GM18868 (cell line): Measurements from ENCODE around the gene FOXO4.

Source experiments
- ATAC-seq: cut with Tn5 transposase; IDR thresholded peaks from one replicate; pipeline ENCODE4 v1.9.1; 2021; ENCODE audit warnings: mild to moderate bottlenecking, moderate library complexity; ENCODE audit not compliant: unreplicated experiment

FOXO4 gene

GRCh38 chrX:71098951-71099506 lies 3.4 kb downstream of the FOXO4 start:
- no peak for ATAC-seq

GRCh38 chrX:71099736-71100135 lies 4.1 kb downstream of the FOXO4 start:
- ATAC-seq = no peak

- ATAC-seq = no peak
Measured at GRCh38 chrX:71100581-71101505, 5.2 kb downstream of the FOXO4 start.

GRCh38 chrX:71102292-71102691 lies 6.6 kb downstream of the FOXO4 start:
- no peak for ATAC-seq

- peak; percentile 69 for ATAC-seq
Measured at GRCh38 chrX:71103110-71103983, 7.7 kb downstream of the FOXO4 start.

- ATAC-seq = no peak
Measured at GRCh38 chrX:71105628-71106027, 10.0 kb downstream of the FOXO4 start.

GRCh38 chrX:71106427-71106826 lies 10.8 kb downstream of the FOXO4 start, which contains the start of gene CXorf65:
Gene CXorf65 (minus strand): TSS chrX:71106740. CDS start chrX:71106556, 184 bp downstream.
- ATAC-seq = no peak

- ATAC-seq = no peak
Measured at GRCh38 chrX:71107245-71107644, 11.6 kb downstream of the FOXO4 start.

- no peak for ATAC-seq
Measured at GRCh38 chrX:71107762-71108360, 12.2 kb downstream of the FOXO4 start.

- no peak for ATAC-seq
Measured at GRCh38 chrX:71109051-71109450, 13.4 kb downstream of the FOXO4 start.

GRCh38 chrX:71111141-71111843 lies 15.6 kb downstream of the FOXO4 start, which contains the start of gene IL2RG:
Gene IL2RG (minus strand): TSS chrX:71111577. CDS start chrX:71111539, 38 bp downstream.
- ATAC-seq = peak; percentile 95

GRCh38 chrX:71111921-71112431 lies 16.3 kb downstream of the FOXO4 start:
- ATAC-seq = peak; percentile 25

- ATAC-seq = no peak
Measured at GRCh38 chrX:71117358-71117757, 21.7 kb downstream of the FOXO4 start.

- peak; percentile 95 for ATAC-seq
Measured at GRCh38 chrX:71118032-71118984, 22.7 kb downstream of the FOXO4 start, which contains the start of gene MED12. Gene MED12 (plus strand): TSS chrX:71118596. CDS start chrX:71118755, 159 bp downstream.

GRCh38 chrX:71118985-71119535 lies 23.4 kb downstream of the FOXO4 start:
- no peak for ATAC-seq

- ATAC-seq = no peak
Measured at GRCh38 chrX:71128166-71128833, 32.6 kb downstream of the FOXO4 start.

GRCh38 chrX:71128915-71129765 lies 33.5 kb downstream of the FOXO4 start:
- ATAC-seq = peak; percentile 79
